ENCODE measurements around the gene TMPRSS3.

The TMPRSS3 gene

DNA sequence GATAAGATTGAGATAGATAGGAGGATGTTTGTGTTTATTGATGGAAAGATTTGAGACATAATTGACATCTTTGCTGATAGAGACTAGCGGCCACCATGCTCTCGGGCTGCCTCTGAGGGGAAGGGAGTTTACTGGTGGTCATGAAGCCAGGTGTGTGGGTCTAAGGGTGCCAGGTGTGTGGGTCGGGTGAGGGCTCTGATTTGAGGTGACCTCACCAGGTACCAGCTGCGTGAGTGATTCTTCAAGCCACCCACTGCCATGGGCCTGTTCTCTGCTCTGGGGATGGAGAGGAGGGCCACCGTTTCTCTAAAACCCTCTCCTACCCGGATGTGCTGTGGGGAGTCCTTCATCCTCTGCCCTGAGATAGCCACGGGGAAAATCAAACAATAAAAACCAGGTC is 11.0 kb upstream of the TMPRSS3 start:
- peak; percentile 66 for DNase-seq

GRCh38 chr21:42406201-42406621 is 10.4 kb upstream of the TMPRSS3 start:
- peak; percentile 82 for DNase-seq

GRCh38 chr21:42405064-42406013 is 9.5 kb upstream of the TMPRSS3 start:
- peak; percentile 70 for DNase-seq

- DNase-seq = peak; percentile 77
Measured at GRCh38 chr21:42404539-42404938, 8.7 kb upstream of the TMPRSS3 start.

- peak; percentile 79 for DNase-seq
Measured at GRCh38 chr21:42403611-42404231, 7.9 kb upstream of the TMPRSS3 start, which contains the start of gene UBASH3A. Gene UBASH3A, plus strand, starts transcription at chr21:42403902. Its CDS starts 44 bp downstream, at chr21:42403946.

GRCh38 chr21:42401820-42402251 is 6.0 kb upstream of the TMPRSS3 start:
- DNase-seq = no peak

- DNase-seq = peak; percentile 19
Measured at GRCh38 chr21:42401154-42401553, 5.3 kb upstream of the TMPRSS3 start.

DNA sequence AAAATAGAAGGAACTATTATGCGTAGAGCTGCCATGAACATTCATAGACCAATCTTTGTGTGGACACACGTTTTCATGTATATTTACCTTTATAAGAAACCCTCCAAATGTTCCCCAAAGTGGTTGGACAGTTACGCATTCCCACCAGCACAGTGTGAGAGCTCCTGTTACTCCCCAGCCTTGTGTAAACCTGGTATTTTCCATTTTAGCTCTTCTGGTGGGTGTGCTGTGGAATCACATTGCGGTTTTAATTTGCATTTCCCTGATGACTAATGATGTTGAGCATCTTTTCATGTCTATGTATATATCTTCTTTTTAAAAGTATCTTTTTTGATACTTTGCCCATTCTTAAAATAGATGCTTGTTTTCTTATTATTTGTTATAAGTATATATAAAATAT is 4.7 kb upstream of the TMPRSS3 start:
- peak; percentile 67 for DNase-seq

DNA sequence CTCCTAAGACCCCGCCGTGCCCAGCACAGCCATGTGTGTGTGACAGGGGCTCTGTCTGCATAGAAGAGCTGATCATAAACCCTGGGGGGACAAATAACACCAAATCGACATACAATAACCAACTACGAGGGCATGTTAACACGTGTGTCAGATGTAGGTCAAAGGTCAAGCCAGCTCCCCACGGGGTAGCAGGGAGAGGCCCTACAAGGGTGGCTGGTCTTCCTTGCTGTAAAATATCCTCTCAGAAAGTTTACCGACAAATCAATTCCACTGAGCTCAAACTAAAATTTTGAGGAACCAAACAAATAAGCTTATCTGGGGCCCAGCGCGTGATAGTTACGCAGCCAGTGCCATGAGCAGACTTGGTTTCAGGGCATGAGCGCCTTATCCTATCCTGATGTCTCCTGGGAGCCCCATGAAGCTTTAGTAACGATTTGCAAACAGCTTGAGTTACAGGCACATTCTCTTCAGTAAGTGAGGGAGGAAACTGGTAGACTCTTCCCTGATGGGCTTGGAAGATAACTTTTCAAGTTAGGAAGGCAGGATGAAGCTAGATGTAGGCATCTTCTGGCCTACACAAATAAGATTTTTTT is 2.7 kb upstream of the TMPRSS3 start:
- DNase-seq = peak; percentile 61

- DNase-seq = peak; percentile 60
Measured at GRCh38 chr21:42397746-42398394, 2.0 kb upstream of the TMPRSS3 start.

- peak; percentile 28 for DNase-seq
Measured at GRCh38 chr21:42396799-42397745, 1.2 kb upstream of the TMPRSS3 start.

DNA sequence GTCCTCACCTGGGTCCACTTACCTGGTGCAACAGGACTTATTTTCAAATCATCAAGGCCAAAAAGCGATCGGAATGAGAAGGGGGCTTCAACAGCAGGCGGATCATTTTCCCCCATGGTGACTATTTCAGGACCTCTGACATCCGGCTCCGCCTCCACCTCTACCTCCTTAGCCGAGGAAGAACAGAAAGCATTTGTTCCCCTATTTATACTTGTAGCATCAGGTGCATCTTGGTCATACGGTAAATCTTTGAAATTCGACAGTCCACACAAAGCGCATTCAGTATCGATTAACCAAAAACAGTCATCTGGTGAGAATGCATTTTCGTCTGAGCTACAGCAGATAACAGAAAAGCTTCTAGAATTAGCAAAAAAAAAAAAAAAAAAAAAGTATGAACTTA is 550 bp downstream of the TMPRSS3 start:
- DNase-seq = peak; percentile 24

- no peak for DNase-seq
Measured at GRCh38 chr21:42393443-42393950, 2.4 kb downstream of the TMPRSS3 start.

DNA sequence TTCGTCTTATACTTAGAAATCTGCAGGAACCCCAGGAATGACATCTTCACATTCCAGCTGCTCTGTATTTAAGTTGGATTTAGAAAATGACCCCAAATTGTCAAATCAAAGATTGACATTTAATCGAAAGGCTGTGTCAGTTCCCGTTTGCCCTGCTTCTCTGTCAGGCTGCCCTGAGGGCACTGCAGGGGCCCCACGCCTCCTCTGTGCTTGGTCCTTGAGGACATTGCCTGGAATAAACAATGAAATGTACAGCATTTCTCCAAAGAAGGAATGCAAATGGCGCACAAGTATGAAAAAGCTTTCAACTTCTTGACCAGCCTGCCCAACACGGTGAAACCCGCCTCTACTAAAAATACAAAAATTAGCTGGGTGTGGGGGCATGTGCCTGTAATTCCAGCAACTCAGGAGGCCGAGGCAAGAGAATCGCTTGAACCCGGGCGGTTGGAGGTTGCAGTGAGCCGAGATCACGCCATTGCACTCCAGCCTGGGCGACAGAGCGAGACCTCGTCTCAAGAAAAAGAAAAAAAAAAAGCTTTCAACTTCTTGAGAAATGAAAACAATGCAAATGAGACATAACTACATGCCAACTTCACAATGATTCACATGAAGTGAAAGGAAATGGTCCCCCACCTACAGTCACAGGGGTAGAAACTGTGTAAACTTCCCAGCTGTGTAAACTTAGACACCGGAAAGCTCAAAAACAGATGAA is 3.0 kb downstream of the TMPRSS3 start:
- DNase-seq = no peak

GRCh38 chr21:42391297-42391696 is 4.6 kb downstream of the TMPRSS3 start:
- no peak for DNase-seq

GRCh38 chr21:42390696-42391095 is 5.2 kb downstream of the TMPRSS3 start:
- no peak for DNase-seq

DNA sequence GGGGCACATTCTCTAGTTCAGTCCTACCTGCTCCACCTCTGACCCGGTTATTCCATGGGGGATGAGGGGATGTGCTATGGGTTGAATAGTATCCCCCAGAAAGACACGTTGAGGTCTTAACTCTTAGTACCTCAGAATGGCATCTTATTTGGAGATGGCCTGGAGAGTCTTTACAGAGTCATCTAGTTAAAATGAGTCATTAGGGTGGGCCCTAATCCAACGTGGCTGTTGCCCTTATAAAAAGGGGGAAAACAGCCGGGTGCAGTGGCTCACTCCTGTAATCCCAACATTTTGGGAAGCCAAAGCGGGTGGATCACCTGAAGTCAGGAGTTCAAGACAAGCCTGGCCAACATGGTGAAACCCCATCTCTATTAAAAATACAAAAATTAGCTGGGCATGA is 5.7 kb downstream of the TMPRSS3 start:
- no peak for DNase-seq

DNA sequence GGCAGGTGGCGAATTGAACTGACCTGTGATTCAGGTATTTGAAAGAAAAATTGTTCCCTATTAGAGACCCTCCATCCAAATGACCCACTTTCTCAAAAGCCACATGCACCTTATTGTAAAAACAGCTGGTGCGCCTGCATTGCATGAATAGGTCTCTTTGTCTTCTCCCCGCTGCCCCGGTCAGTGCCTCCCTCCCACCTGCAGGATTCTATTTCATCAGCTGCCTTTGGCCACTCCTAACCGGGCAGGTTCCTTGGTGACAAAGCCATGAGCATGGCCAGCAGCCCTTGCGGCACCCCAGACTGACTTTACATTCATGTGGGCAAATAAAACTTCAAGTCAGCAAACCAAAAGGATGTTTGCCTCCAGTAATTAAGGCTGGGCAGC is 6.4 kb downstream of the TMPRSS3 start:
- no peak for DNase-seq

DNA sequence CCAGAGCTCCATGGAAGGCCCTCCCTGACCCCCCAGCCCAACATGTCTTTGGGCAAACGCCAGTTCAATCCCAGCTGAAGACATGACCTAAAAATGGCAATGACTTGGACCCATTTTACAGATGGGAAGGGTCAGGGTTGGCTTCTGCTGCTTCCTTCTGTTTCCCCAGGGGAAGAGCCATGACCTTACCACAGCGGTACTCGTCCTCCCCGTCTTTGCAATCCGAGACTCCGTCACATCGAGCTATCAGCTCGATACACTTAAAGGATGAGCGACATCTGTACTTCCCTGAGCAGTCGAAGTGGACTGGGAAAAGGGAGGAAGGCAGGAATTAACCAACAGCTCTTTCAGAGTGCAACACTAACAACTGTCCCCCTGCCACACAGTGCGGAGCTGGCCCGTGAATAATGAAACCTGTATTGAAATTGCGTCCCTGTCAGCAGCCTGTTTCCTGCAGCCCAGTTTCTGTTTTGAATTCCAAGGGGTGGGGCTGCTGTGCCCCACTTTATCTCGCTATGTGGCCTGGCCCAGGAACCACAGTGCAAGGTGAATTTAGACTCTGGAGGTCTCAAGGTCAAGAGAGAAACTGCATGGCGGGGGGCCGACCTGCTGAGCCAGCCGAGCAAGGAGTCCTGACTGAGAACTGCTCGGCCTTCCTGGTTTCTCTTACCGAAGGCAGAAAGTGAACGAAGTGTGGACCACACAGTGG is 7.0 kb downstream of the TMPRSS3 start:
- no peak for DNase-seq

- no peak for DNase-seq
Measured at GRCh38 chr21:42387843-42388340, 8.0 kb downstream of the TMPRSS3 start.

All from activated effector memory CD4-positive, alpha-beta T cell treated with anti-CD3 and anti-CD28 coated beads, Interleukin-2, amount 50 U/mL, for 16 hours (primary cell).